ENCODE results near the gene STK10. TPM values are rescaled to one million over a fixed set of nuclear protein-coding genes. Genes with fewer than 3 reads are reported as not detected.

The STK10 gene
- polyA plus RNA-seq, 1 donor = 28.1 TPM

- DNase-seq = peak; percentile 72
Measured at GRCh38 chr5:172106511-172107356, 81.3 kb downstream of the STK10 start.

- no peak for DNase-seq
Measured at GRCh38 chr5:172105811-172106210, 82.2 kb downstream of the STK10 start.

GRCh38 chr5:172104801-172105701 lies 83.0 kb downstream of the STK10 start:
- DNase-seq = no peak

- no peak for DNase-seq
Measured at GRCh38 chr5:172104021-172104420, 84.0 kb downstream of the STK10 start.

- DNase-seq = no peak
Measured at GRCh38 chr5:172102913-172103626, 85.0 kb downstream of the STK10 start.

- no peak for DNase-seq
Measured at GRCh38 chr5:172102218-172102870, 85.7 kb downstream of the STK10 start.

GRCh38 chr5:172101547-172102217 lies 86.3 kb downstream of the STK10 start:
- DNase-seq = no peak

- DNase-seq = no peak
Measured at GRCh38 chr5:172098883-172099282, 89.1 kb downstream of the STK10 start.

GRCh38 chr5:172098046-172098445 lies 90.0 kb downstream of the STK10 start:
- no peak for DNase-seq

- no peak for DNase-seq
Measured at GRCh38 chr5:172097356-172097755, 90.7 kb downstream of the STK10 start.

- DNase-seq = no peak
Measured at GRCh38 chr5:172096207-172096940, 91.7 kb downstream of the STK10 start.

- no peak for DNase-seq
Measured at GRCh38 chr5:172095368-172096206, 92.4 kb downstream of the STK10 start.

GRCh38 chr5:172093965-172094364 lies 94.1 kb downstream of the STK10 start:
- DNase-seq = no peak

- no peak for DNase-seq
Measured at GRCh38 chr5:172093559-172093958, 94.5 kb downstream of the STK10 start.

GRCh38 chr5:172091956-172092732 lies 95.9 kb downstream of the STK10 start:
- DNase-seq = no peak

- DNase-seq = no peak
Measured at GRCh38 chr5:172090976-172091547, 97.0 kb downstream of the STK10 start.

- no peak for DNase-seq
Measured at GRCh38 chr5:172089298-172090117, 98.5 kb downstream of the STK10 start.

GRCh38 chr5:172088801-172089200 lies 99.2 kb downstream of the STK10 start:
- DNase-seq = no peak
